Activated naive CD4-positive, alpha-beta T cell treated with anti-CD3 and anti-CD28 coated beads, Interleukin-2, amount 10 ng/mL, durations not matched to agents 7 days and 5 days (primary cell): Measurements from ENCODE around the gene CCR5AS.
"Not testable (repeated sequence)": the region's sequence is repeated elsewhere in the genome, so short reads cannot be mapped to it uniquely, and the experiment has no call there.

Experiments
- CTCF ChIA-PET: fragments of 350-600 bp; sonication (Branson Sonifier 250); formaldehyde crosslinking; loops from one replicate; lab custom pipeline; 2021; ENCODE audit warnings: antibody characterized with exemption; lab: Charles Lee
- DNase-seq: peaks from one replicate; pipeline ENCODE4 v3.0.0-alpha.2; 2020
- H3K27ac Mint-ChIP-seq: one replicate; pipeline ENCODE4 v1.8.0; 2021; ENCODE audit warnings: mild to moderate bottlenecking, moderate library complexity, mixed read lengths
- H3K27me3 Mint-ChIP-seq: one replicate; pipeline ENCODE4 v1.8.0; 2021; ENCODE audit warnings: mild to moderate bottlenecking, mixed read lengths
- H3K36me3 Mint-ChIP-seq: one replicate; pipeline ENCODE4 v1.8.0; 2021; ENCODE audit warnings: mixed read lengths
- H3K4me1 Mint-ChIP-seq: one replicate; pipeline ENCODE4 v1.8.0; 2021; ENCODE audit warnings: mixed read lengths
- H3K4me3 Mint-ChIP-seq: one replicate; pipeline ENCODE4 v1.8.0; 2021; ENCODE audit warnings: mild to moderate bottlenecking, moderate library complexity, mixed read lengths
- H3K9me3 Mint-ChIP-seq: one replicate; pipeline ENCODE4 v1.8.0; 2021; ENCODE audit warnings: mixed read lengths

The CCR5AS gene

GRCh38 chr3:46405301-46406019 is 1.4 kb downstream of the CCR5AS start:
- peaks cover 21% of the 10 kb centered on the region for H3K36me3 Mint-ChIP-seq
- CTCF ChIA-PET, result no interaction called here
- peak overlapping the region; percentile 46 for H3K27ac Mint-ChIP-seq

GRCh38 chr3:46402902-46403301 is 4.0 kb downstream of the CCR5AS start:
- Mint-ChIP-seq H3K27me3 (peaks cover 23% of the 10 kb centered on the region), H3K4me1 (peaks cover 25% of the 10 kb centered on the region)
- not testable (repeated sequence) for H3K4me3 Mint-ChIP-seq, H3K27ac Mint-ChIP-seq, H3K9me3 Mint-ChIP-seq, DNase-seq, H3K36me3 Mint-ChIP-seq
- CTCF ChIA-PET, result interaction anchor here (2.3 kb wide), 1 partner anchor 25 kb away, joined by 6 read pairs; no protein-coding TSS in a partner anchor

More at GRCh38 chr3:46405301-46406019, 1.4 kb downstream of the CCR5AS start:
- Mint-ChIP-seq H3K27me3 (peaks cover 23% of the 10 kb centered on the region), H3K4me3 (no peak overlapping the region), H3K9me3 (peaks cover 5% of the 10 kb centered on the region), H3K4me1 (peaks cover 48% of the 10 kb centered on the region)
- DNase-seq, result no peak

- CTCF ChIA-PET, result interaction anchor here (2.3 kb wide), 1 partner anchor 24 kb away, joined by 6 read pairs; no protein-coding TSS in a partner anchor
- Mint-ChIP-seq H3K27ac (no peak overlapping the region), H3K36me3 (peaks cover under 1% of the 10 kb centered on the region), H3K27me3 (peaks cover 24% of the 10 kb centered on the region), H3K4me3 (no peak overlapping the region), H3K4me1 (peaks cover 17% of the 10 kb centered on the region), H3K9me3 (peaks cover 5% of the 10 kb centered on the region)
- no peak for DNase-seq
These were observed 5.3 kb downstream of the CCR5AS start for GRCh38 chr3:46401579-46401978.

- Mint-ChIP-seq H3K4me1 (peaks cover 18% of the 10 kb centered on the region), H3K9me3 (peaks cover 5% of the 10 kb centered on the region), H3K27me3 (peaks cover 21% of the 10 kb centered on the region), H3K27ac (no peak overlapping the region), H3K4me3 (no peak overlapping the region), H3K36me3 (no peaks in the 10 kb centered on the region)
- CTCF ChIA-PET, result interaction anchor here (2.3 kb wide), 1 partner anchor 23 kb away, joined by 6 read pairs; no protein-coding TSS in a partner anchor
- DNase-seq, result no peak
These were observed 6.0 kb downstream of the CCR5AS start for GRCh38 chr3:46400846-46401245.

- H3K36me3 Mint-ChIP-seq, result no peaks in the 10 kb centered on the region
- peaks cover 11% of the 10 kb centered on the region for H3K4me1 Mint-ChIP-seq
- peaks cover 5% of the 10 kb centered on the region for H3K9me3 Mint-ChIP-seq
- peaks cover 21% of the 10 kb centered on the region for H3K27me3 Mint-ChIP-seq
- H3K4me3 Mint-ChIP-seq, result no peak overlapping the region
- no peak overlapping the region for H3K27ac Mint-ChIP-seq
- DNase-seq, result peak; percentile 11
- CTCF ChIA-PET, result interaction anchor here (0.6 to 1.1 kb wide), 3 partner anchors 22 to 187 kb away, joined by 3 read pairs; no protein-coding TSS in a partner anchor
These were observed 6.7 kb downstream of the CCR5AS start for GRCh38 chr3:46400000-46400734.

- H3K4me1 Mint-ChIP-seq, result peaks cover 11% of the 10 kb centered on the region
- H3K4me3 Mint-ChIP-seq, result no peak overlapping the region
- H3K9me3 Mint-ChIP-seq, result peaks cover 5% of the 10 kb centered on the region
- no peak overlapping the region for H3K27ac Mint-ChIP-seq
- CTCF ChIA-PET, result interaction anchor here (0.6 to 1.1 kb wide), 3 partner anchors 21 to 186 kb away, joined by 3 read pairs; no protein-coding TSS in a partner anchor
- DNase-seq, result peak; percentile 14
- peaks cover 27% of the 10 kb centered on the region for H3K27me3 Mint-ChIP-seq
- no peaks in the 10 kb centered on the region for H3K36me3 Mint-ChIP-seq
These were observed 7.3 kb downstream of the CCR5AS start for GRCh38 chr3:46399557-46399956.

GRCh38 chr3:46399098-46399497 is 7.8 kb downstream of the CCR5AS start:
- CTCF ChIA-PET, result interaction anchor here (1.1 kb wide), 1 partner anchor 21 kb away, joined by 3 read pairs; no protein-coding TSS in a partner anchor
- Mint-ChIP-seq H3K4me3 (no peak overlapping the region), H3K36me3 (no peaks in the 10 kb centered on the region), H3K4me1 (peaks cover 11% of the 10 kb centered on the region), H3K27me3 (peaks cover 28% of the 10 kb centered on the region), H3K9me3 (peaks cover 5% of the 10 kb centered on the region), H3K27ac (no peak overlapping the region)
- no peak for DNase-seq

- peaks cover 11% of the 10 kb centered on the region for H3K4me1 Mint-ChIP-seq
- no peak for DNase-seq
- H3K9me3 Mint-ChIP-seq, result peaks cover 5% of the 10 kb centered on the region
- no peak overlapping the region for H3K4me3 Mint-ChIP-seq
- CTCF ChIA-PET, result interaction anchor here (0.7 kb wide), 1 partner anchor 319 kb away, joined by 3 read pairs; no protein-coding TSS in a partner anchor
- peaks cover 26% of the 10 kb centered on the region for H3K27me3 Mint-ChIP-seq
- no peaks in the 10 kb centered on the region for H3K36me3 Mint-ChIP-seq
- no peak overlapping the region for H3K27ac Mint-ChIP-seq
These were observed 8.5 kb downstream of the CCR5AS start for GRCh38 chr3:46398186-46398955.

GRCh38 chr3:46397111-46397510 is 9.8 kb downstream of the CCR5AS start:
- CTCF ChIA-PET, result no interaction called here
- H3K27me3 Mint-ChIP-seq, result peaks cover 32% of the 10 kb centered on the region
- H3K9me3 Mint-ChIP-seq, result no peaks in the 10 kb centered on the region

GRCh38 chr3:46395766-46396530 is 10.9 kb downstream of the CCR5AS start:
- H3K36me3 Mint-ChIP-seq, result no peaks in the 10 kb centered on the region
- DNase-seq, result no peak
- no peaks in the 10 kb centered on the region for H3K9me3 Mint-ChIP-seq
- no peak overlapping the region for H3K27ac Mint-ChIP-seq
- H3K4me1 Mint-ChIP-seq, result peaks cover 11% of the 10 kb centered on the region
- CTCF ChIA-PET, result interaction anchor here (1.3 kb wide), 1 partner anchor 11 kb away, joined by 5 read pairs; the partner anchor contains the start of genes CCR5AS and CCRL2
- H3K4me3 Mint-ChIP-seq, result no peak overlapping the region
- peaks cover 32% of the 10 kb centered on the region for H3K27me3 Mint-ChIP-seq

More at GRCh38 chr3:46397111-46397510, 9.8 kb downstream of the CCR5AS start:
- Mint-ChIP-seq H3K27ac (no peak overlapping the region), H3K4me3 (no peak overlapping the region), H3K36me3 (no peaks in the 10 kb centered on the region), H3K4me1 (peaks cover 11% of the 10 kb centered on the region)
- no peak for DNase-seq

GRCh38 chr3:46395210-46395661 is 11.6 kb downstream of the CCR5AS start:
- H3K4me3 Mint-ChIP-seq, result no peak overlapping the region
- H3K27me3 Mint-ChIP-seq, result peaks cover 32% of the 10 kb centered on the region
- CTCF ChIA-PET, result interaction anchor here (1.3 kb wide), 1 partner anchor 12 kb away, joined by 5 read pairs; the partner anchor contains the start of genes CCR5AS and CCRL2
- DNase-seq, result peak; percentile 18
- no peak overlapping the region for H3K27ac Mint-ChIP-seq
- H3K36me3 Mint-ChIP-seq, result no peaks in the 10 kb centered on the region
- H3K9me3 Mint-ChIP-seq, result no peaks in the 10 kb centered on the region
- peaks cover 11% of the 10 kb centered on the region for H3K4me1 Mint-ChIP-seq

- H3K9me3 Mint-ChIP-seq, result no peaks in the 10 kb centered on the region
- H3K4me1 Mint-ChIP-seq, result peaks cover 11% of the 10 kb centered on the region
- peaks cover 32% of the 10 kb centered on the region for H3K27me3 Mint-ChIP-seq
- H3K27ac Mint-ChIP-seq, result no peak overlapping the region
- CTCF ChIA-PET, result no interaction called here
- H3K4me3 Mint-ChIP-seq, result no peak overlapping the region
- DNase-seq, result peak; percentile 11
- H3K36me3 Mint-ChIP-seq, result no peaks in the 10 kb centered on the region
These were observed 13.1 kb downstream of the CCR5AS start for GRCh38 chr3:46393554-46394434.
